Esophagus squamous epithelium (tissue), 5 donors: ENCODE results near the gene MUC3A. TPM values are rescaled to one million over a fixed set of nuclear protein-coding genes. Genes with fewer than 3 reads are reported as not detected.

ENCODE experiments used
- DNase-seq: peaks from one replicate; lab custom pipeline; 2025; lab: John Stamatoyannopoulos, UW
- H3K27ac ChIP-seq, 4 donors: fragments of 200-600 bp; sonication (generic); one replicate each; pipeline ENCODE4 v1.5.1; 2016 to 2019; ENCODE audit warnings: mild to moderate bottlenecking in 1 of 4
- H3K27me3 ChIP-seq, 4 donors: fragments of 200-600 bp; sonication (generic); 1 replicate in 3 of 4; 2 replicates in 1 of 4; pipeline versions ENCODE4 v1.5.1 to v1.6.0; 2017 to 2021; ENCODE audit warnings: antibody characterized with exemption in 1 of 4
- H3K36me3 ChIP-seq, 3 donors: fragments of 200-600 bp; sonication (generic); one replicate each; pipeline ENCODE4 v1.5.1; 2016 to 2019
- H3K4me1 ChIP-seq, 3 donors: fragments of 200-600 bp; sonication (generic); one replicate each; pipeline ENCODE4 v1.5.1; 2017 to 2019
- H3K4me3 ChIP-seq, 4 donors: fragments of 200-600 bp; sonication (generic); 1 replicate in 3 of 4; 2 replicates in 1 of 4; pipeline ENCODE4 v1.5.1; 2016 to 2019; ENCODE audit warnings: mild to moderate bottlenecking in 2 of 4, moderate library complexity in 1 of 4
- H3K9me3 ChIP-seq, 3 donors: fragments of 200-600 bp; sonication (generic); one replicate each; pipeline ENCODE4 v1.5.1; 2016 to 2019
- POLR2A ChIP-seq, 4 donors: fragments of 450-650 bp; IDR thresholded peaks; one replicate each; pipeline ENCODE4 v1.6.1; 2017; ENCODE audit warnings: antibody characterized with exemption in 4 of 4, mild to moderate bottlenecking in 4 of 4, moderate library complexity in 3 of 4
- WGBS, 2 donors: methylation state at CpG; one replicate each; pipeline ENCODE4 v1.1.5; 2018; 5-methylcytosine and 5-hydroxymethylcytosine counted together
- intact Hi-C: fragments of 100-400 bp; cut with DNase I; formaldehyde crosslinking; loops from one replicate; pipeline ENCODE4 v1.15.0; 2022
- total RNA-seq, 4 donors: library from RNA; depleted of rRNA; stranded (reverse); fragments of >200 nt; gene quantifications; one replicate each; pipeline ENCODE4 v1.1.0, GENCODE V29; 2016
- TF ChIP-seq, protein P1 (sequence below), 6 experiments: fragments of 450-650 bp in 4 of 6; fragments of 200-600 bp in 2 of 6; sonication (generic) in 2 of 6; IDR thresholded peaks; one replicate each; pipeline ENCODE4 v1.5.1; 2016 to 2019; ENCODE audit warnings: antibody characterized with exemption in 6 of 6, mild to moderate bottlenecking in 4 of 6, moderate library complexity in 4 of 6
- donor health status: DM: yes; HTN: yes; CAD: no.

Gene MUC3A
- total RNA-seq, 4 donors from 2014 or later: under 0.01 TPM; not detected in 3

DNA sequence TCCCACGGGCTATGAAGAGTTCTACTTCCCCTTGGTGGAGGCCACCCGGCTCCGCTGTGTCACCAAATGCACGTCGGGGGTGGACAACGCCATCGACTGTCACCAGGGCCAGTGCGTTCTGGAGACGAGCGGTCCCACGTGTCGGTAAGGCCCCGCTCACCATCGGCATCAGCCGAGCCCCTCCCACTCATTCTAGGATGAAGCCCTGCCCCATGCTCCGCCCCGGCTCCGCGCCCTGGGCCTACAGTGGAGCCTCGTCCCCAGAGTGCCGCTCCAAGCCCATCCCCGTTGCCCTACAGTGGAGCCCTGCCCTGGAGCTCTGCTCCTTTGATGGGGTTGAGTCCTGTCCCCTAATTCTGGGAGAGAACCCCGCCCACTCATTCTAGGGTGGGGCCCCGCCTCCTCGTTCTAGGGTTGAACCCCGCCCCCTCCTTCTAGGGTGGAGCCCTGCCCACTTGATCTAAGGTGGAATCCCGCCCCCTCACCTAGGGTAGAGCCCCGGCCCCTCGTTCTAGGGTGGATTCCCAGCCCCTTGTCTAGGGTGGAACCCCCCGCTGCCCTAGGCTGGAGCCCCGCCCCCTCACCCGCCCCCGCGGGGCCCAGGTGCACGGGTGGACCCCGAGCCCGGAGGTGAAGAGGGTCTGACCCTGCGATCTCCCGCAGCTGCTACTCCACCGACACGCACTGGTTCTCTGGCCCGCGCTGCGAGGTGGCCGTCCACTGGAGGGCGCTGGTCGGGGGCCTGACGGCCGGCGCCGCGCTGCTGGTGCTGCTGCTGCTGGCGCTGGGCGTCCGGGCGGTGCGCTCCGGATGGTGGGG lies 16.6 kb downstream of the MUC3A start:
- no peak for DNase-seq
- H3K4me1 ChIP-seq: peaks cover 9 to 19% (median 17%) of the 10 kb centered on the region in 3 donors
- H3K27me3 ChIP-seq: peaks cover 10 to 93% (median 24%) of the 10 kb centered on the region in 4 donors
- TF ChIP-seq, protein P1, sequence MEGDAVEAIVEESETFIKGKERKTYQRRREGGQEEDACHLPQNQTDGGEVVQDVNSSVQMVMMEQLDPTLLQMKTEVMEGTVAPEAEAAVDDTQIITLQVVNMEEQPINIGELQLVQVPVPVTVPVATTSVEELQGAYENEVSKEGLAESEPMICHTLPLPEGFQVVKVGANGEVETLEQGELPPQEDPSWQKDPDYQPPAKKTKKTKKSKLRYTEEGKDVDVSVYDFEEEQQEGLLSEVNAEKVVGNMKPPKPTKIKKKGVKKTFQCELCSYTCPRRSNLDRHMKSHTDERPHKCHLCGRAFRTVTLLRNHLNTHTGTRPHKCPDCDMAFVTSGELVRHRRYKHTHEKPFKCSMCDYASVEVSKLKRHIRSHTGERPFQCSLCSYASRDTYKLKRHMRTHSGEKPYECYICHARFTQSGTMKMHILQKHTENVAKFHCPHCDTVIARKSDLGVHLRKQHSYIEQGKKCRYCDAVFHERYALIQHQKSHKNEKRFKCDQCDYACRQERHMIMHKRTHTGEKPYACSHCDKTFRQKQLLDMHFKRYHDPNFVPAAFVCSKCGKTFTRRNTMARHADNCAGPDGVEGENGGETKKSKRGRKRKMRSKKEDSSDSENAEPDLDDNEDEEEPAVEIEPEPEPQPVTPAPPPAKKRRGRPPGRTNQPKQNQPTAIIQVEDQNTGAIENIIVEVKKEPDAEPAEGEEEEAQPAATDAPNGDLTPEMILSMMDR (IDR thresholded peaks at IDR 0.05): peak in 5 of 6 experiments; percentile 60 to 84 (median 66)
- TF ChIP-seq POLR2A (IDR thresholded peaks at IDR 0.05): no peak
- WGBS, 2 donors: 4% methylated on average over 9 to 18 of the region's 58 CpGs
- H3K27ac ChIP-seq: no peak overlapping the region
- peak overlapping the region in 3 of 4 donors; percentile 4 to 48 (median 38) for H3K4me3 ChIP-seq
- intact Hi-C loops: no loop called here
- H3K36me3 ChIP-seq: no peaks in the 10 kb centered on the region
- H3K9me3 ChIP-seq: no peaks in the 10 kb centered on the region

DNA sequence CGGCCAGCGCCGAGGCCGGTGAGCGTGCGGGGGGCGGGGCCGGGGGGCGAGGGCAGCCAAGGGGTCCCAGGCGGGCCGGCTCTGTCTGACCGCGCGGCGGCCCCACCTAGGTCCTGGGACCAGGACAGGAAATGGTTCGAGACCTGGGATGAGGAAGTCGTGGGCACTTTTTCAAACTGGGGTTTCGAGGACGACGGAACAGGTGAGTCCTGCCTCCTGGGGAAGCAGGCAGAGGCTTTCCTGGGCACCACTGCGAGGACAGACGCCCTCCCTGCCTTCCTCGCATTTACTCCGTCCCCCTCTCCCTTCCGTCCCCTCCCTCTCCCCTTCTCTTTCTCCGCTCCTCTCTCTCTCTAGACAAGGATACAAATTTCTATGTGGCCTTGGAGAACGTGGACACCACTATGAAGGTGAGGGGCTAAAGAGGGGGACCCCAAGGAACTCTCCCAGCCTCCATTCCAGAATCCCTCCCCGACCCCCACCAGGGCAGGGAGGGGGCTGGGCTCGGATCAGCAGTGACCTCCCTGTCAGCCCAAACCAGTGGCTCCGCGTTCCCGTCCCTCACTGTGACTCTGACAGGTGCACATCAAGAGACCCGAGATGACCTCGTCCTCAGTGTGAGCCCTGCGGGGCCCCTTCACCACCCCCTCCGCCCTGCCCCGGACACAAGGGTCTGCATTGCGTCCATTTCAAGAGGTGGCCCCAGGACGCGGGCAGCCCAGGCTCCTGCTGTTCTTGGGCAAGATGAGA lies 17.4 kb downstream of the MUC3A start:
- no peak overlapping the region for H3K27ac ChIP-seq
- DNase-seq: no peak
- H3K9me3 ChIP-seq: no peaks in the 10 kb centered on the region
- no peaks in the 10 kb centered on the region for H3K36me3 ChIP-seq
- WGBS, 2 donors: 2 to 5% methylated on average over 10 to 21 of the region's 40 CpGs
- peaks cover 10 to 93% (median 24%) of the 10 kb centered on the region in 4 donors for H3K27me3 ChIP-seq
- H3K4me1 ChIP-seq: peaks cover 9 to 19% (median 17%) of the 10 kb centered on the region in 3 donors
- peak overlapping the region in 2 of 4 donors; percentile 38 to 48 for H3K4me3 ChIP-seq
- no peak for TF ChIP-seq POLR2A (IDR thresholded peaks at IDR 0.05)
- TF ChIP-seq, protein P1 (IDR thresholded peaks at IDR 0.05): no peak
- intact Hi-C loops: no loop called here

- Histone ChIP-seq H3K27ac (no peak overlapping the region), H3K9me3 (no peaks in the 10 kb centered on the region), H3K27me3 (peaks cover 10 to 96% (median 24%) of the 10 kb centered on the region in 4 donors), H3K36me3 (no peaks in the 10 kb centered on the region), H3K4me1 (peaks cover 9 to 19% (median 17%) of the 10 kb centered on the region in 3 donors), H3K4me3 (no peak overlapping the region)
- intact Hi-C loops: no loop called here
- 33 to 38% methylated on average over 13 of the region's 13 CpGs for WGBS, 2 donors
- TF ChIP-seq POLR2A (IDR thresholded peaks at IDR 0.05): no peak
- TF ChIP-seq, protein P1 (IDR thresholded peaks at IDR 0.05): no peak
- DNase-seq: no peak
Measured at GRCh38 chr7:100967292-100967863, 18.0 kb downstream of the MUC3A start.

GRCh38 chr7:100968031-100968430 lies 18.7 kb downstream of the MUC3A start:
- H3K4me1 ChIP-seq: peaks cover 9 to 19% (median 17%) of the 10 kb centered on the region in 3 donors
- DNase-seq: no peak
- H3K9me3 ChIP-seq: no peaks in the 10 kb centered on the region
- TF ChIP-seq POLR2A (IDR thresholded peaks at IDR 0.05): no peak
- TF ChIP-seq, protein P1 (IDR thresholded peaks at IDR 0.05): no peak
- intact Hi-C loops: no loop called here
- no peaks in the 10 kb centered on the region for H3K36me3 ChIP-seq
- no peak overlapping the region for H3K4me3 ChIP-seq
- no peak overlapping the region for H3K27ac ChIP-seq
- WGBS, 2 donors: 0 to 5% methylated on average over 4 to 5 of the region's 6 CpGs
- peaks cover 10 to 96% (median 24%) of the 10 kb centered on the region in 4 donors for H3K27me3 ChIP-seq
